Liver (tissue), 9 donors: ENCODE measurements around the gene NF2. TPM values are rescaled to one million over a fixed set of nuclear protein-coding genes. Genes with fewer than 3 reads are reported as not detected.

Source experiments
- DNase-seq: peaks from one replicate; pipeline ENCODE4 v3.0.0-alpha.2; 2017; ENCODE audit warnings: low spot score
- H3K27ac ChIP-seq, 2 donors: one replicate each; pipeline ENCODE4 v1.7.0; 2013; ENCODE audit warnings: inconsistent platforms in 2 of 2, low read length in 2 of 2, control low read depth in 1 of 2, low read depth in 1 of 2, mild to moderate bottlenecking in 1 of 2
- H3K27me3 ChIP-seq, 4 donors: one replicate each; pipeline versions ENCODE4 v1.6.1 to v1.7.0; 2013; ENCODE audit warnings: low read length in 3 of 4, inconsistent platforms in 1 of 4, mild to moderate bottlenecking in 1 of 4, moderate library complexity in 1 of 4; ENCODE audit not compliant: control insufficient read depth in 4 of 4, insufficient read depth in 4 of 4
- H3K36me3 ChIP-seq, 4 donors: one replicate each; pipeline versions ENCODE4 v1.6.1 to v1.7.0; 2013; ENCODE audit warnings: low read length in 3 of 4, mild to moderate bottlenecking in 3 of 4, low read depth in 1 of 4, moderate library complexity in 1 of 4; ENCODE audit not compliant: control insufficient read depth in 4 of 4, insufficient read depth in 3 of 4
- H3K4me1 ChIP-seq, 4 donors: one replicate each; pipeline versions ENCODE4 v1.6.1 to v1.7.0; 2013; ENCODE audit warnings: low read length in 3 of 4, mild to moderate bottlenecking in 3 of 4, moderate library complexity in 1 of 4; ENCODE audit not compliant: control insufficient read depth in 4 of 4, insufficient read depth in 4 of 4
- H3K4me3 ChIP-seq, 3 donors: one replicate each; pipeline versions ENCODE4 v1.6.1 to v1.7.0; 2013; ENCODE audit warnings: low read length in 3 of 3, control low read depth in 1 of 3, low read depth in 1 of 3, mild to moderate bottlenecking in 1 of 3
- H3K9ac ChIP-seq, 2 donors: one replicate each; pipeline ENCODE4 v1.7.0; 2013; ENCODE audit warnings: low read length in 2 of 2, mild to moderate bottlenecking in 2 of 2, moderate library complexity in 2 of 2, control low read depth in 1 of 2, low read depth in 1 of 2
- H3K9me3 ChIP-seq, 4 donors: one replicate each; pipeline versions ENCODE4 v1.6.1 to v1.7.0; 2013; ENCODE audit warnings: low read length in 3 of 4; ENCODE audit not compliant: control insufficient read depth in 4 of 4
- CTCF ChIP-seq: fragments of 150-350 bp; IDR thresholded peaks from 2 replicates; pipeline ENCODE4 v1.5.1; 2017; ENCODE audit warnings: improper control_type of control experiment, low read depth, low read length; ENCODE audit not compliant: missing input control
- EGR1 ChIP-seq, 2 donors: IDR thresholded peaks; 2 replicates each; pipeline ENCODE4 v1.6.1; 2016 to 2018; ENCODE audit warnings: antibody characterized with exemption in 2 of 2, low read depth in 2 of 2
- FOXA1 ChIP-seq: IDR thresholded peaks from 2 replicates; pipeline ENCODE4 v1.6.1; 2016; ENCODE audit warnings: antibody characterized with exemption
- FOXA2 ChIP-seq: IDR thresholded peaks from 2 replicates; pipeline ENCODE4 v1.6.1; 2016; ENCODE audit warnings: antibody characterized with exemption
- GABPA ChIP-seq, 2 donors: IDR thresholded peaks in 1 of 2; conservative IDR thresholded peaks in 1 of 2; 2 replicates each; pipeline ENCODE4 v1.6.1; 2016; ENCODE audit warnings: antibody characterized with exemption in 2 of 2, mild to moderate bottlenecking in 1 of 2, moderate library complexity in 1 of 2
- HNF4A ChIP-seq, 2 donors: conservative IDR thresholded peaks; 2 replicates each; pipeline ENCODE4 v1.6.1; 2016; ENCODE audit warnings: antibody characterized with exemption in 2 of 2, mild to moderate bottlenecking in 2 of 2
- HNF4G ChIP-seq: IDR thresholded peaks from 2 replicates; pipeline ENCODE4 v1.6.1; 2016; ENCODE audit warnings: antibody characterized with exemption
- JUND ChIP-seq, 2 donors: IDR thresholded peaks; 2 replicates each; pipeline ENCODE4 v1.6.1; 2016; ENCODE audit warnings: antibody characterized with exemption in 2 of 2
- RAD21 ChIP-seq, 2 donors: IDR thresholded peaks; 2 replicates each; pipeline ENCODE4 v1.6.1; 2016; ENCODE audit warnings: antibody characterized with exemption in 2 of 2, mild to moderate bottlenecking in 2 of 2
- RXRA ChIP-seq, 2 donors: IDR thresholded peaks; 2 replicates each; pipeline ENCODE4 v1.6.1; 2017 to 2018; ENCODE audit warnings: antibody characterized with exemption in 2 of 2, mild to moderate bottlenecking in 1 of 2
- YY1 ChIP-seq: IDR thresholded peaks from 2 replicates; pipeline ENCODE4 v1.6.1; 2016; ENCODE audit warnings: antibody characterized with exemption, mild to moderate bottlenecking
- ZBTB33 ChIP-seq: IDR thresholded peaks from 2 replicates; pipeline ENCODE4 v1.6.1; 2016; ENCODE audit warnings: antibody characterized with exemption
- WGBS: extraction: QIAGEN DNeasy Blood & Tissue Kit; methylation state at CpG from one replicate; pipeline ENCODE4 v1.1.7; 2013; 5-methylcytosine and 5-hydroxymethylcytosine counted together
- polyA plus RNA-seq, 2 donors: library from polyadenylated mRNA; stranded (reverse) in 1 of 2; unstranded in 1 of 2; fragments of 200-250 nt in 1 of 2; fragments of >200 nt in 1 of 2; fragmentation: Nextera tagmentation in 1 of 2; extraction: Ambion mirVana in 1 of 2; gene quantifications; one replicate each; pipeline versions ENCODE4 v1.2.1 to v1.2.3, GENCODE V29; 2013 to 2015
- total RNA-seq, 2 donors: library from RNA; depleted of rRNA; stranded (reverse); fragments of >200 nt; gene quantifications; one replicate each; pipeline ENCODE4 v1.2.3, GENCODE V29; 2014
- TF ChIP-seq, protein P1 (sequence below): IDR thresholded peaks from 2 replicates; pipeline ENCODE4 v1.6.1; 2016; ENCODE audit warnings: antibody characterized with exemption
- TF ChIP-seq, protein P2 (sequence below): IDR thresholded peaks from 2 replicates; pipeline ENCODE4 v1.6.1; 2016; ENCODE audit warnings: antibody characterized with exemption
- donor health status: healthy.
- donor health status: healthy.
- donor health status: healthy.
- donor health status: healthy.
- donor health status: healthy.

The NF2 gene
- total and polyA plus RNA-seq, 4 donors: 6.2 to 25.2 (median 11.2) TPM

GRCh38 chr22:29724843-29725242 is 121.4 kb downstream of the NF2 start:
- Histone ChIP-seq H3K9me3 (no peaks in the 10 kb centered on the region), H3K27me3 (no peaks in the 10 kb centered on the region), H3K9ac (no peak overlapping the region), H3K4me3 (no peak overlapping the region), H3K36me3 (no peaks in the 10 kb centered on the region), H3K27ac (no peak overlapping the region), H3K4me1 (peaks cover 0 to 5% (median 2%) of the 10 kb centered on the region in 4 donors)
- no peak for TF ChIP-seq HNF4G
- TF ChIP-seq, protein P1, sequence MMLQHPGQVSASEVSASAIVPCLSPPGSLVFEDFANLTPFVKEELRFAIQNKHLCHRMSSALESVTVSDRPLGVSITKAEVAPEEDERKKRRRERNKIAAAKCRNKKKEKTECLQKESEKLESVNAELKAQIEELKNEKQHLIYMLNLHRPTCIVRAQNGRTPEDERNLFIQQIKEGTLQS: no peak
- no peak for TF ChIP-seq EGR1 (IDR thresholded peaks at IDR 0.05; ENCODE audit: low read depth in 2 of 2)
- no peak for TF ChIP-seq FOXA1
- no peak for TF ChIP-seq RXRA (IDR thresholded peaks at IDR 0.05)
- TF ChIP-seq FOXA2: no peak
- TF ChIP-seq GABPA (IDR thresholded peaks at IDR 0.05 in 1 of 2, conservative IDR thresholded peaks at IDR 0.05 in 1 of 2): no peak
- no peak for DNase-seq
- 67% methylated on average over 8 of the region's 8 CpGs for WGBS

- Histone ChIP-seq H3K27me3 (no peaks in the 10 kb centered on the region), H3K27ac (no peak overlapping the region), H3K4me3 (no peak overlapping the region), H3K9me3 (no peaks in the 10 kb centered on the region), H3K9ac (no peak overlapping the region), H3K36me3 (peaks cover 0 to 8% (median 3%) of the 10 kb centered on the region in 4 donors), H3K4me1 (no peaks in the 10 kb centered on the region)
- 73% methylated on average over 7 of the region's 7 CpGs for WGBS
- TF ChIP-seq ZBTB33 (no peak), JUND (IDR thresholded peaks at IDR 0.05) (no peak), RAD21 (IDR thresholded peaks at IDR 0.05) (no peak), CTCF (no peak), FOXA2 (no peak), YY1 (no peak), HNF4G (no peak)
- TF ChIP-seq, protein P1: no peak
- TF ChIP-seq, protein P2, sequence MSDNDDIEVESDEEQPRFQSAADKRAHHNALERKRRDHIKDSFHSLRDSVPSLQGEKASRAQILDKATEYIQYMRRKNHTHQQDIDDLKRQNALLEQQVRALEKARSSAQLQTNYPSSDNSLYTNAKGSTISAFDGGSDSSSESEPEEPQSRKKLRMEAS: no peak
- peak; percentile 70 for DNase-seq
Observed at GRCh38 chr22:29726106-29726505, 122.7 kb downstream of the NF2 start.

DNA sequence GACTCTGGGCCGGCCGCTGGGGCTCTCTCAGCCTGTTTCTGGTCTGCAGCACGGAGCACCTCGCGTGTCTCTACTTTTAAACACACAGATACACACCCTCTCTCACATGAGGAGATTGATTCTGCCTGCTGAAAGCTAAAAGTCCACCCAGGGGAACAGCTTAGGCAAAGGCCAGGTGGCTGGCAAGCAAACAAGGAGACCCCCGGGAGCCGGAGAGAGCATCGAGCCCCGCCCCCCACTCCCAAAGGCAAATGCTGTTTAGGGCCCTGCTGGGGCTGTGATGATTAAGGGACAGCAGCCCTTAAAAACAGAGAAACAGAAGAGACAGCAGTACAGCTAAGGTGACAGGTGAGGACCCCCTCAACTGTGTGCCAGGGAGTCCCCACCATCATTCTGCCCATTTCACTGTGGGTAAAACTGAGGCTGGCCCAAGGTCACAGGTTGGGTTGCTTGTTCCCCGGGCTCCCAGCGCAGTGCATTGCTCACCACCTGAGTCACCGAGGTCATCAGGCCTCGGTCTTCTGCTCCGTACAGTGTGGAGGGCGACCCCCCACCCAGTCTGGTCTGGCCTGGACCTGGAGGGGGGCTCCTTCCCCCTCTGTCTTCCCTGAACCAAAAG is 123.2 kb downstream of the NF2 start:
- peaks cover 0 to 11% (median 5%) of the 10 kb centered on the region in 4 donors for H3K36me3 ChIP-seq
- no peaks in the 10 kb centered on the region for H3K9me3 ChIP-seq
- no peak for TF ChIP-seq HNF4A (conservative IDR thresholded peaks at IDR 0.05)
- 46% methylated on average over 15 of the region's 15 CpGs for WGBS
- H3K9ac ChIP-seq: no peak overlapping the region
- H3K4me1 ChIP-seq: no peaks in the 10 kb centered on the region
- no peak overlapping the region for H3K27ac ChIP-seq
- no peak overlapping the region for H3K4me3 ChIP-seq
- peak; percentile 41 for DNase-seq
- no peaks in the 10 kb centered on the region for H3K27me3 ChIP-seq
